ENCODE results near the gene ANAPC2. TPM values are rescaled to one million over a fixed set of nuclear protein-coding genes. Genes with fewer than 3 reads are reported as not detected.

Gene ANAPC2
- total and polyA plus RNA-seq, 4 donors, result 9.3 to 32.6 (median 19.6) TPM

DNA sequence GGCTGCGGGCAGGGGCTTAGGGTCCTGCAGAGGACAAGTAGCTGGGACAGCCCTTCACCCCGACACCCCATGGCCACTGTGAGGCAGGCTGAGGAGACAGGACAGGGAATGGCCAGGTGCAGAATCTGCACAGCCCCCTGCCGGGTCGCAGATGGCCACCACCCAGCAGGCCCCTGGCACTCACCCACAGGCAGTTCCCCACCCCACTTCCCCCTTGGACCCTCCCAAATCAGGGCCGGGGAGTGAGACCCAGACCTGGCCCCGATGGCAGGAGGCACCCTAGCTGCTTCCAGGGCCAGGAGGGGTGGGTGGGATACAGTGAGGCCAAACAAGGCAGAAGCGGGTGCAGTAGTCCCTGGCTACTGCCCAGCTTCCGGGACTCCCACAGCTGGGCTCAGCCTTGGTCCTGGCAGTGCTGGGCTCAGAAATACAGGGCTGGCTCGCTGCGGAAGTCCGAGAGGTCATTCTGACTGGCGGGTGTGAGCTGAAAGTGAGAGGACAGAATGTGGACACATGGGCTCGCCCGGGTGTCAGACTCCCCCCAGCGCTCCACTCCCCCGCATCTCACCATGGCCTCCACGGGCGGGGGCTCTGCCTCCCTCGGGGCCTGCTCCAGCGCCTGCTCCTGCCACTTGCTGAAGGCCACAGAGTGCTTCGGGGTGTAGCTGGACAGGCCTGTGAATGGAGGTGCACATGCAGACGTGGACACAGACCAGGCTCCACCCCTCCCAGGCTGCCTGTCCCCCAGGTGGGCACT is 3.5 kb upstream of the ANAPC2 start (continued):
- TF ChIP-seq, protein P1, sequence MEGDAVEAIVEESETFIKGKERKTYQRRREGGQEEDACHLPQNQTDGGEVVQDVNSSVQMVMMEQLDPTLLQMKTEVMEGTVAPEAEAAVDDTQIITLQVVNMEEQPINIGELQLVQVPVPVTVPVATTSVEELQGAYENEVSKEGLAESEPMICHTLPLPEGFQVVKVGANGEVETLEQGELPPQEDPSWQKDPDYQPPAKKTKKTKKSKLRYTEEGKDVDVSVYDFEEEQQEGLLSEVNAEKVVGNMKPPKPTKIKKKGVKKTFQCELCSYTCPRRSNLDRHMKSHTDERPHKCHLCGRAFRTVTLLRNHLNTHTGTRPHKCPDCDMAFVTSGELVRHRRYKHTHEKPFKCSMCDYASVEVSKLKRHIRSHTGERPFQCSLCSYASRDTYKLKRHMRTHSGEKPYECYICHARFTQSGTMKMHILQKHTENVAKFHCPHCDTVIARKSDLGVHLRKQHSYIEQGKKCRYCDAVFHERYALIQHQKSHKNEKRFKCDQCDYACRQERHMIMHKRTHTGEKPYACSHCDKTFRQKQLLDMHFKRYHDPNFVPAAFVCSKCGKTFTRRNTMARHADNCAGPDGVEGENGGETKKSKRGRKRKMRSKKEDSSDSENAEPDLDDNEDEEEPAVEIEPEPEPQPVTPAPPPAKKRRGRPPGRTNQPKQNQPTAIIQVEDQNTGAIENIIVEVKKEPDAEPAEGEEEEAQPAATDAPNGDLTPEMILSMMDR (IDR thresholded peaks at IDR 0.05; ENCODE audit: low read depth, low read length, missing input control), result no peak
- TF ChIP-seq SP1 (IDR thresholded peaks at IDR 0.05), result no peak
- TF ChIP-seq, protein P2, sequence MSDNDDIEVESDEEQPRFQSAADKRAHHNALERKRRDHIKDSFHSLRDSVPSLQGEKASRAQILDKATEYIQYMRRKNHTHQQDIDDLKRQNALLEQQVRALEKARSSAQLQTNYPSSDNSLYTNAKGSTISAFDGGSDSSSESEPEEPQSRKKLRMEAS (IDR thresholded peaks at IDR 0.05), result no peak
- TF ChIP-seq EGR1 (IDR thresholded peaks at IDR 0.05; ENCODE audit: low read depth in 2 of 2), result no peak
- no peak for TF ChIP-seq YY1 (IDR thresholded peaks at IDR 0.05)
- TF ChIP-seq, protein P3, sequence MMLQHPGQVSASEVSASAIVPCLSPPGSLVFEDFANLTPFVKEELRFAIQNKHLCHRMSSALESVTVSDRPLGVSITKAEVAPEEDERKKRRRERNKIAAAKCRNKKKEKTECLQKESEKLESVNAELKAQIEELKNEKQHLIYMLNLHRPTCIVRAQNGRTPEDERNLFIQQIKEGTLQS (IDR thresholded peaks at IDR 0.05), result no peak

DNA sequence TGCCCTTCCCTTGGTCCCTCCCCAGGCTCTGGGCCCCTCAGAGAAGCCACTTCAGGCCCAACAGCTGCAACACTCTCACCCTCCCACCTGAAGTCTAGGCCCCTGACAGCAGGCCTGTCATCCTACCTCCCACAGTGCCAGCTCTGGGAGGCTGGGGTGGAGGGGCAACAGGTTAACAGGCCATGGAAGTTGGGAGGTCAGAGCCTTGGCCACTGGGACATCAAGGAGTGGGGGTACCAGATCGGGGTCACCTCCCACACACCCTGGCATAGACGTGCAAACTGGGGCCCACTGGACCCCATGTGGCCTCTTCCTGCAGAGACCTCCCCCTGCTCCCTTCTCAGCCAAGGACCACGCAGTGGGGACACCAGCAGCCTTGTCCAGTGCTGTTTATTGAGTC is 2.9 kb upstream of the ANAPC2 start:
- Histone ChIP-seq H3K27me3 (ENCODE audit: control insufficient read depth in 4 of 4, insufficient read depth in 4 of 4, low read length in 3 of 4) (no peaks in the 10 kb centered on the region), H3K36me3 (ENCODE audit: control insufficient read depth in 4 of 4, insufficient read depth in 3 of 4, low read depth in 1 of 4, low read length in 3 of 4) (peaks cover 3 to 17% (median 5%) of the 10 kb centered on the region in 4 donors), H3K4me3 (ENCODE audit: low read depth in 1 of 3, low read length in 3 of 3) (no peak overlapping the region), H3K4me1 (ENCODE audit: control insufficient read depth in 4 of 4, insufficient read depth in 4 of 4, low read length in 3 of 4) (peaks cover 38 to 71% (median 59%) of the 10 kb centered on the region in 4 donors), H3K9me3 (ENCODE audit: control insufficient read depth in 4 of 4, low read length in 3 of 4) (no peaks in the 10 kb centered on the region), H3K27ac (ENCODE audit: low read depth in 1 of 2, low read length in 2 of 2) (no peak overlapping the region), H3K9ac (ENCODE audit: low read depth in 1 of 2, low read length in 2 of 2) (no peak overlapping the region)
- TF ChIP-seq YY1 (IDR thresholded peaks at IDR 0.05), result no peak
- no peak for TF ChIP-seq TAF1 (conservative IDR thresholded peaks at IDR 0.05)
- TF ChIP-seq, protein P3 (IDR thresholded peaks at IDR 0.05), result no peak
- TF ChIP-seq FOXA1 (IDR thresholded peaks at IDR 0.05), result no peak
- TF ChIP-seq RAD21 (IDR thresholded peaks at IDR 0.05), result no peak
- no peak for TF ChIP-seq GABPA (IDR thresholded peaks at IDR 0.05 in 1 of 2, conservative IDR thresholded peaks at IDR 0.05 in 1 of 2)
- TF ChIP-seq RXRA (IDR thresholded peaks at IDR 0.05), result no peak
- TF ChIP-seq, protein P2 (IDR thresholded peaks at IDR 0.05), result no peak
- no peak for TF ChIP-seq FOXA2 (IDR thresholded peaks at IDR 0.05)
- TF ChIP-seq, protein P4, sequence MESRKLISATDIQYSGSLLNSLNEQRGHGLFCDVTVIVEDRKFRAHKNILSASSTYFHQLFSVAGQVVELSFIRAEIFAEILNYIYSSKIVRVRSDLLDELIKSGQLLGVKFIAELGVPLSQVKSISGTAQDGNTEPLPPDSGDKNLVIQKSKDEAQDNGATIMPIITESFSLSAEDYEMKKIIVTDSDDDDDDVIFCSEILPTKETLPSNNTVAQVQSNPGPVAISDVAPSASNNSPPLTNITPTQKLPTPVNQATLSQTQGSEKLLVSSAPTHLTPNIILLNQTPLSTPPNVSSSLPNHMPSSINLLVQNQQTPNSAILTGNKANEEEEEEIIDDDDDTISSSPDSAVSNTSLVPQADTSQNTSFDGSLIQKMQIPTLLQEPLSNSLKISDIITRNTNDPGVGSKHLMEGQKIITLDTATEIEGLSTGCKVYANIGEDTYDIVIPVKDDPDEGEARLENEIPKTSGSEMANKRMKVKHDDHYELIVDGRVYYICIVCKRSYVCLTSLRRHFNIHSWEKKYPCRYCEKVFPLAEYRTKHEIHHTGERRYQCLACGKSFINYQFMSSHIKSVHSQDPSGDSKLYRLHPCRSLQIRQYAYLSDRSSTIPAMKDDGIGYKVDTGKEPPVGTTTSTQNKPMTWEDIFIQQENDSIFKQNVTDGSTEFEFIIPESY (IDR thresholded peaks at IDR 0.05), result no peak
- no peak for TF ChIP-seq HNF4A (conservative IDR thresholded peaks at IDR 0.05)
- no peak for TF ChIP-seq EGR1 (IDR thresholded peaks at IDR 0.05; ENCODE audit: low read depth in 2 of 2)
- no peak for TF ChIP-seq HNF4G (IDR thresholded peaks at IDR 0.05)
- no peak for TF ChIP-seq NR2F2 (IDR thresholded peaks at IDR 0.05)
- TF ChIP-seq, protein P5, sequence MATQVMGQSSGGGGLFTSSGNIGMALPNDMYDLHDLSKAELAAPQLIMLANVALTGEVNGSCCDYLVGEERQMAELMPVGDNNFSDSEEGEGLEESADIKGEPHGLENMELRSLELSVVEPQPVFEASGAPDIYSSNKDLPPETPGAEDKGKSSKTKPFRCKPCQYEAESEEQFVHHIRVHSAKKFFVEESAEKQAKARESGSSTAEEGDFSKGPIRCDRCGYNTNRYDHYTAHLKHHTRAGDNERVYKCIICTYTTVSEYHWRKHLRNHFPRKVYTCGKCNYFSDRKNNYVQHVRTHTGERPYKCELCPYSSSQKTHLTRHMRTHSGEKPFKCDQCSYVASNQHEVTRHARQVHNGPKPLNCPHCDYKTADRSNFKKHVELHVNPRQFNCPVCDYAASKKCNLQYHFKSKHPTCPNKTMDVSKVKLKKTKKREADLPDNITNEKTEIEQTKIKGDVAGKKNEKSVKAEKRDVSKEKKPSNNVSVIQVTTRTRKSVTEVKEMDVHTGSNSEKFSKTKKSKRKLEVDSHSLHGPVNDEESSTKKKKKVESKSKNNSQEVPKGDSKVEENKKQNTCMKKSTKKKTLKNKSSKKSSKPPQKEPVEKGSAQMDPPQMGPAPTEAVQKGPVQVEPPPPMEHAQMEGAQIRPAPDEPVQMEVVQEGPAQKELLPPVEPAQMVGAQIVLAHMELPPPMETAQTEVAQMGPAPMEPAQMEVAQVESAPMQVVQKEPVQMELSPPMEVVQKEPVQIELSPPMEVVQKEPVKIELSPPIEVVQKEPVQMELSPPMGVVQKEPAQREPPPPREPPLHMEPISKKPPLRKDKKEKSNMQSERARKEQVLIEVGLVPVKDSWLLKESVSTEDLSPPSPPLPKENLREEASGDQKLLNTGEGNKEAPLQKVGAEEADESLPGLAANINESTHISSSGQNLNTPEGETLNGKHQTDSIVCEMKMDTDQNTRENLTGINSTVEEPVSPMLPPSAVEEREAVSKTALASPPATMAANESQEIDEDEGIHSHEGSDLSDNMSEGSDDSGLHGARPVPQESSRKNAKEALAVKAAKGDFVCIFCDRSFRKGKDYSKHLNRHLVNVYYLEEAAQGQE (IDR thresholded peaks at IDR 0.05), result no peak
- TF ChIP-seq, protein P1 (IDR thresholded peaks at IDR 0.05; ENCODE audit: low read depth, low read length, missing input control), result no peak
- WGBS, result 84% methylated on average over 3 of the region's 3 CpGs
- DNase-seq (ENCODE audit: low spot score), result no peak
